HG03139 (cell line): Measurements from ENCODE around the gene PID1.

Source experiments
- ATAC-seq: cut with Tn5 transposase; IDR thresholded peaks from one replicate; pipeline ENCODE4 v1.9.1; 2021; ENCODE audit not compliant: unreplicated experiment

Gene PID1

DNA sequence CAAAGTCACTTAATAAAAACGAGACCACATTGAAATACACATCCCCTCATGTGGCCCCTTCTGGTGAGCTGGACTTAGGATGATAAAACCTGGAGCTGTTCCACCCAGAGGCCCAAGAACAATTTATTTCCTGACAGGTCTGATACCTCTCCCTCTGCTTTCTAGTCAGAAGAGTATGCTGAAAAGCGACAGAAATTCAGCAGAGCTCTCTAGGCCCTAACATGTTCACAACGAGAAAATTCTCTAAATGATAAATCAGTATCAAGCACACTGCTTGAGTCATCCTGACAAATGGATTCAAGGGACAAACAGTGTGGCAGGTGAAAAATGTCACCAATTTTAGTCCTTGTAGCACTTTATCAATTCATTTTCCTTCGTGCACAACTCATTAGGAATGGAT lies 233.5 kb downstream of the PID1 start:
- no peak for ATAC-seq

DNA sequence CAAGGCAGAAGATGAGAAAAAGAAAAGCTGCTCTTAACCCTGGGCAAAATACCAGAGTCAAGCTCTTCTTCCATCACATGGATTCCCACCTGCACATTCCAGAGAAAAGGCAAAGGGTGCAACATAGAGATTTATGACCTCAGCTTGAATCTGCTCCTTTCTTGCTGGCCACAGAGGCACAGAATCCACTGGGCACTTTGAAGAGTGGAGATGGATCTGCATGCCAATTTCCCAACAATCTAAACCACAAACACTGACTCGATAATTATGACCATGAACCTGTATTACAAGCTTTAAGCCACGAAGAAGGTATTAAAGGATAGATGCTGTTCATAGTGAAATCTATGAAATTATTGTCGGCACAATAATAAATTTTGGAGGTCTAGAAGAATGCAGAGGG lies 237.3 kb downstream of the PID1 start:
- ATAC-seq, result no peak

DNA sequence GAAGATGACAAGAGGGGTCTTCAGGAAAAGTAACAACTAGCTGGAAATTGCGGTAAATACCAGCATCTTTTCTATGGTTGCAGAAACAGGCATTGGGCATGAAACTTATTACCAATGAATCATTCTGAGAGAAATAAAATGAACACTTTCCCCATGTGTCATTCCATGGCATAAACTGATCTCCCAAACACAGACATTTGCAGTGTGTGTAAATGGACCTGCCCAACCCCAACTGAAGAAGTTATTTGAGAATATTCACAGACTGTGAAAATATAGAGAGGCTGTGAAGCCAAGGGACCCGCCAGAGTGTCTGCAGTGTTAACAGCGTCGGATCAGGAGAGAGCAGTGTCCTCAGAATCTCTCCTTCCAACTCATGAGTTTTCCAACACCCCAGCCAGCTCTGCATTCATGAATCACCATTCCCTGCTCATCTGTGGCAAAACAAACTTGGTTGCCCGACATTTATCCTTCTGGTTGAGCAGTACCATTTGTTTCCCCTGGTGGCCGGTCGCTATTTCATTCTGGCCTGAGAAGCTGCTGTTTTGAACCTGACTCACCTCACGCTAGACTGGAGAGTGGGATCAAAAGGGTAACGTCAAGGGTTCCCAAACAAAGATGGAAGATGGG lies 238.4 kb downstream of the PID1 start:
- no peak for ATAC-seq

- no peak for ATAC-seq
Observed at GRCh38 chr2:229027353-229028105, 243.6 kb downstream of the PID1 start.

DNA sequence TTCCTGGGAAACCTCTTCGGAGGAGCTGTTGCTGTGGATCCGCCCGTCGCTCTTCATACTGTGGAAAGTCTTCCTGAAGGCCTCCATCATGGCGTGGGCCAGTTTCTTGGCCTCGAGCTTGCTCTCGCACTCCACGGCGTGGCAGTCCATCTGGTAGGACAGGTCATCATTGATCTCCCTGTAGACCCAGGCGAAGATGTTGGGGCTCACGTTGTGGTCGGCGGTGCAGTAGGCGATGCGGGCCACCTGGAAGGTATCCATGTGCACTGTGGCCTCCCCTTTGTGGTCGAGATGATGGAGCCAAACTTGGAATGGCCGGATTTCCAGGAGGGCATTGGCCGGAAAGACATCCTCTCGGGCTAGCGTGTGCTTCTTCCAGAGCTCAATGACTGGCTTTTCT lies 245.4 kb downstream of the PID1 start:
- no peak for ATAC-seq

DNA sequence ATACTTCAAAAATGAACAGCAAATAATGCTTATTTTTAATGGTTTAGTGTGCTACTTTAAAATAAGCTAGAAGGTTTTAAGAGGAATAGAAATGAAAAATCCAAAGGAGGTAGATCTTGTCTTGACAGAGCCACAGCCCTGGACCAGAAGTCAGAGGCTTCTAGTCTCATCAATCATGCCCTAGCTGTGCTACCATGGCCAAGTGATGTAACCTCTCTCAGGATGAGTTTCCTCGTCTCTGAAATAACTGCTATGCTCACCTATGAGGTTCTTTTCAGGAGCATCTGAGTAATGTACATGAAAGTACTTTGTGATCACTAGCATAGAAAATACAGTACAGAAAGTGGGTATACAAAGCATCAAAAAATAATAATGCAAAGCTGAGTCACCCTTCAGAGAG lies 248.4 kb downstream of the PID1 start:
- no peak for ATAC-seq

DNA sequence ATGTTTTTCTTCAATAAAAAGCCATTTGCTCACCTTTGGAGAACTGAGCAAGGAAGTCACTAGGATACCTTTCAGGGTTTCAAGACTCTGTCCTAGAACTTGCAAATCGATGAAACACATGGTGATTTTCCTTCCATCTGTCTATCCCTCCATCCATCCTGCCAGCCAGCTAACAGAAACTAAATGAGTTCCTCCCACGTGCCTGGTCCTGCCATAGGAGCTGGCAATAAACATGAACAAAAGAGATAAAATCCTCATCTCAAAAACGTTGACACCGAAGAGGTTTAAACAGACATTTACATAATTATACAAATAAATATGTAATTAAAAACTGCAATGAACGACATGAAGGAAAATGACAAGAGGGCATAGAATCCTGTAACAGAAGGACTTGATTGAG lies 249.0 kb downstream of the PID1 start:
- ATAC-seq, result no peak

- no peak for ATAC-seq
Observed at GRCh38 chr2:229009816-229010215, 261.3 kb downstream of the PID1 start.

DNA sequence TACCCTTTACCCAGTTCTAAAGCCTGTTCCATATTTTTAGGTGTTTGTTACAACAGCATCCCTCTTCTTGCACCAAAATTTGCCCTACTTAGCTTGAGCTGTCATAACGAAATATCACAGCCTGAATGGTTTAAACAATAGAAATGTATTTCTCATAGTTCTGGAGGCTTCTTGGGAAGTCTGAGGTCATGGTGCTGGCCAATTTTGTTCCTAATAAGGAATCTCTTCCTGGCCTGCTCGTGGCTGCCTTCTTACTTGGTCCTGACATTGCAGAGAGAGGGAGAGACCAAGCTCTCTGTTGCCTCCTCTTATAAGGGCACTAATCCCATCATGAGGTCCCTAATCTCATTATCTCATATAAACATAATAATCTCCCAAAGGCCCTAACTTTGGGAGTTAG lies 267.8 kb downstream of the PID1 start:
- no peak for ATAC-seq

- ATAC-seq, result no peak
Observed at GRCh38 chr2:229001196-229001595, 269.9 kb downstream of the PID1 start.

DNA sequence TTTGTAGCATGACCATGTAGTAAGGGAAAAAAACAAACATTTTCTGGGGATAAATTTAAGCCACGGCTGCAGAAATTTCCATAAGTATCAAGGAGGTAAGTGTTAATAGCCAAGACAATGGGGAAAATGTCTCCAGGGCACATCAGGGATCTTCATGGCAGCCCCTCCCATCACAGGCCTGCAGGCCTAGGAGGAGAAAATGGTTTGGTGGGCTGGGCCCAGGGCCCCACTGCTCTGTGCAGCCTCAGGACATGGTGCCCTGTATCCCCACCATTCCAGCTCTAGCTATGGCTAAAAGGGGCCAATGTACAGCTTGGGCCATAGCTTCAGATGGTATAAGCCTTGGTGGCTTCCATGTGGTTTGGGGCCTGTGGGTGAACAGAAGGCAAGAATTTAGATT lies 271.8 kb downstream of the PID1 start:
- ATAC-seq, result no peak

DNA sequence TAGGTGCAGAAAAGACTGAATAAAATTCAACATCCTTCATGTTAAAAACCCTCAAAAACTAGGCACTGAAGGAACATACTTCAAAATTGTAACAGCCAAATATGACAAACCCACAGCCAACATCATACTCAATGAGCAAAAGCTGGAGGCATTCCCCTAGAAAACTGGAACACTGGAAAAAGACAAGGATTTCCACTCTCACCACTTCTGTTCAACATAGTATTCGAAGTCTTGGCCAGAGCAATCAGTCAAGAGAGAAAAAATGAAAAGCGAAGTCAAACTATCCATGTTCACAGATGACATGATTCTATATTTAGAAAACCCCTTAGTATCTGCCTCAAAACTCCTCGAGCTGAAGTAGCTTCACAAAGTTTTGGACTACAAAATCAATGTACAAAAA lies 282.3 kb downstream of the PID1 start:
- no peak for ATAC-seq

DNA sequence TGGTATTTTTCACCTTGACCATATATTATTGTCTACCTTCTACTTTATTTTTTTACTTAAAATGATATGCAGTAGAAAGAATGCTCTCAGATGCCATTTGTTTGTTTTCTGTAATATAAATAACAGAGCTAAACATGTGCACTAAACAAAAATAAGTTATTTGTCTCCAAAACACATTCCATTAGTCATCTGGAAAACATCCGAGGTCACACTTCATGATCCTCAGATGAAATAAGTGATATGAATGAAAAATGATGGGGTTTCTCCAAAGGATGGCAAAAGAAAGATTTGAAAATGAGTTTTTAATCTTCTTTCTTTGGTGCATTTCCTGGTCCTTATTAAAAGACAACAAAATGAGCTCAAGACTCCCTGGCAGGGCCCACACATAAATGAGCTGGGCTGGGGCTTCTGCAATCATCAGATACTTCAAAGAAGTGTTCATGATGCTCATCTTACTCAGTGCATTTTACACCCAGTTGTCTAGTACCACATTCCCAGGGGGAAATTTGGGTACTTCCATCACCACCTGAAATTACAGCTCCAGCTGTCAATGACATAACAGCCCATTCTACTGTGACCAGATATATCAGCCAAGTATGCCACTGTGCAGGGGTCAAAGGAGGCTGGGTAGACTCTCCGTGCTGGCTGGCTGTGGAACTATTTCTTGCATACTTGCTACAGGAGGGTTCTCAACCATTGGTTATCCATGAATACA lies 283.5 kb downstream of the PID1 start:
- no peak for ATAC-seq

- no peak for ATAC-seq
Observed at GRCh38 chr2:228986961-228987360, 284.1 kb downstream of the PID1 start.

GRCh38 chr2:228983700-228984099 lies 287.4 kb downstream of the PID1 start:
- no peak for ATAC-seq

DNA sequence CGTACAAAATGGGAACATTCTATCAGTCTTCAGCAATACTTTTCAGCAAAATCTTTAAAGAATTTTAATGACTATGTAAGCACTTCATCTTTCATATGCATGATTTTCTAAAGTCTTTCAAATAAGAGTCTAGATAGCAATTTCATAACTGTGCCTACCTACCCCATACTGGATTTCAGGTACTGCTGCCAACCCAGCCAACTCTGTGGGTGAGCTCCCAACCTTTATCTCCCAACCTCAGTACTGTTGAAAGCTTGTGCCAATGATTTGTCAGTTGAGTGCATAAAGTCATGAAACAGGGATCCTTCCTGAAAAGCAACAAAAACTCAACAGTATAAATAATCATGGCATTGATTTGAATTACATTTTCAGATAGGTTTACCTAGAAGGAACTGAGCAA lies 296.9 kb downstream of the PID1 start:
- ATAC-seq, result no peak
